ENCODE results near the gene EPHB3.
"Not testable (repeated sequence)": the region's sequence is repeated elsewhere in the genome, so short reads cannot be mapped to it uniquely, and the experiment has no call there.

The EPHB3 gene

GRCh38 chr3:184619787-184620430 is 58.3 kb downstream of the EPHB3 start:
- DNase-seq, result no peak

DNA sequence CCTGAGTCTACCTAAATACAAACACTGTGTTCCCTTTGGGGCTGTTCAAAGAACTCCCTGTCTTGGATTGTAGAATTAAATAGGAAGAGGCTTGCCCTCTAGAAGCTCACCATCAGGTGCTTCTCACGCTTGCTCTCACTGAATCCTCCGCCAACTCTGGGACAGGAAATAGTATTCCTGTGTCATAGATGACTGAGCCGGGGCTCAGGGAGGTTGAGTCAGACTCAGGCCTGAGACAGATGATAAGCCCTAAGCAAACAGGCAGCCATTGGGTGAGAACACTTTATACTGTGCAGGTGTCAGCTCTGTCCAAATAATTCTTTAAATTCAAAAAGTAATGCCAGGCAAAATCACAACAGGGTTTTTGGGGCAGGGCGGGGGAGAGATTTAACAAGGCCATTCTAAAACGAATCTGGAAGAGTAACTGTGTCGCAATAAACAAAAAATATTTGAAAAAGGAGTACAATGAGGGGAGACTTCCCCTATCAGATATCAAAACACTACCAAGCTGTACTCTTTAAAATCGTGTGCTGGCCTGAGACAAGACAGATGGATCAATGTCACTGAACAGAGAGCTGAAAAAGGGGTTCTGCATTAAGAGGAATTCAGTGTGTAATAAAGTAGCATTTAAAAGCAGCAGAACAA is 59.0 kb downstream of the EPHB3 start:
- no peak for DNase-seq

- not testable (repeated sequence) for DNase-seq
These were observed 60.6 kb downstream of the EPHB3 start for GRCh38 chr3:184622156-184622555.

- DNase-seq, result no peak
These were observed 65.3 kb downstream of the EPHB3 start for GRCh38 chr3:184626923-184627322.

DNA sequence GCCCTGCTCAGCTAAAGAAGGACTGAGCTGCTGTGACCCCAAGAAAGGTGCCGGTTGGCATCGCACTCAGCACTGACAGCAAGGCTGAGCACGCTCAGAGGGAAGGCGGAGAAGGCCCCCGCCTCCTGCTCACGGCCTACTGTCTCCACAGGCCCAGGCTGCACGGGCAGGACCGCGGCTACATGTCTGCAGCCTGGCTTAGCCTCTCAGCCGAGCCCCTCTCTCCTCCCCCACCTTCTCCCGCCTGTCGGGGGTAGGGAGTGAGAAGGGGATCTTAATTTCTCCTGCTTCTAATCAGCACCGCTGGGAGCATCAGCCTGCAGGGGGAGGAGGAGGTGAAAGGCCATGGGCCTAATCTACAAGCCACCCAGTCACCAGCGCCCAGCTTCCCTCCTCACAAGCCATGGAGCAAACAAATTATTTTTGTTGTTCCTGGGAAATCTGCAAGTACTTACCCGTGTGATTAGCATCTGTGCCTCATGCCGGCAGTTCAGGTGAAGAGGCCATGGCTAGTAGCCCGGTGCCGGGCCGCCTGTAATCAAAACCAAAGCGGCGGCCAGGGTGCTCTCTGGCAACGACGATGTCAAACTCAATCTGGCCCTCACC is 68.1 kb downstream of the EPHB3 start:
- DNase-seq, result no peak

DNA sequence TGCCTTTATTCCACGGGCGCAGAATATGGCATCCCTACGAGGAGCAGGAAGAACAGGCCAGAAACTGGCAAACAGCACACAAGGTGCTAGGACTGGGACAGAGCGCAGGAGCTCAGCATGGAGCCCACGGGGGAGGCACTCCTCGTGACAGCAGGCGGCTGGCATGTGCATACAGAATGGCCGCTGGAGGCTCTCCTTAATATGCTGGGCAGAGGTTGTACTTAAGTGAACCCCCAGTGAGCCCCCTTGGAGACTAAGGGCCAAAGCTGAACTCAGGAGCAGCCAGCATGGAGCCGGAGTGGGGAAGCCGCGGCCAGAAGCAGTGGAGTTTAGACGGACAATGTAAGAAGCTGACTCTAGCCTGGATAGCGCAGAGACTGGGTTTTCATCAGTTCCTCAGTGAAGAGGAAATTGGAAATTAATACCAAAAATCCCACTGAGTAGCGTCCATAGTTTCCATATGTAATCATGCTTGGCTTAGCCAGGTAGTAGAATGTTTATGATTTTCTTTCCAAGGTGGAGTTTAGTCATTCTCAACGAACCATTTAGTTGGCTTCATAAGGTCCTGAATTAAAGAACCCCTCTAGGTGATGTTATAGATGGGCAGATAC is 69.4 kb downstream of the EPHB3 start:
- DNase-seq, result no peak

- no peak for DNase-seq
These were observed 69.9 kb downstream of the EPHB3 start for GRCh38 chr3:184631472-184631861.

All from nucleus accumbens (tissue), 56 donors.